K562 (cell line): Measurements from ENCODE around the gene NLK. TPM values are rescaled to one million over a fixed set of nuclear protein-coding genes. Genes with fewer than 3 reads are reported as not detected.
A peak's percentile ranks its signal among the peaks of the same experiment; 100 is the strongest.

Experiments used
- BRF1 ChIP-seq: IDR thresholded peaks from 3 replicates; pipeline ENCODE4 v1.6.1; 2011; ENCODE audit warnings: borderline replicate concordance, mild to moderate bottlenecking; ENCODE audit not compliant: insufficient read length; ENCODE audit errors: extremely low read depth
- CBX8 ChIP-seq: fragments of 200-600 bp; sonication (generic); IDR thresholded peaks from 2 replicates; pipeline ENCODE4 v1.6.1; 2012; ENCODE audit warnings: borderline replicate concordance, mixed run types, low read depth, mild to moderate bottlenecking, moderate library complexity, mixed read lengths, low read length, control low read depth, inconsistent platforms; ENCODE audit not compliant: poor library complexity, severe bottlenecking; ENCODE audit errors: extremely low read depth
- CGGBP1 ChIP-seq: fragments of 250-450 bp; sonication (Bioruptor Pico); IDR thresholded peaks from 2 replicates; pipeline ENCODE4 v1.9.0; 2021; ENCODE audit warnings: mild to moderate bottlenecking
- CTCFL ChIP-seq: IDR thresholded peaks from 2 replicates; pipeline ENCODE4 v1.6.1; 2011; ENCODE audit warnings: borderline replicate concordance, low read depth, mild to moderate bottlenecking, moderate library complexity, low read length; ENCODE audit not compliant: insufficient read depth, poor library complexity, severe bottlenecking
- CUX1 ChIP-seq: fragments of 200-800 bp; sonication (Bioruptor generic); IDR thresholded peaks from 2 replicates; pipeline ENCODE4 v1.6.1; 2016; ENCODE audit warnings: missing genetic modification characterization, missing compliant biosample characterization
- ELF1 ChIP-seq: fragments of 200-800 bp; sonication (Bioruptor generic); IDR thresholded peaks from 2 replicates; pipeline ENCODE4 v1.6.1; 2016; ENCODE audit warnings: missing genetic modification characterization, missing compliant biosample characterization
- HOXB6 ChIP-seq: fragments of 250-450 bp; sonication (Bioruptor Pico); IDR thresholded peaks from 2 replicates; pipeline ENCODE4 v1.5.1; 2022; ENCODE audit warnings: mild to moderate bottlenecking, borderline replicate concordance
- MTA1 ChIP-seq: fragments of 450-650 bp; IDR thresholded peaks from 2 replicates; pipeline ENCODE4 v1.6.1; 2017; ENCODE audit warnings: borderline replicate concordance
- MTA3 ChIP-seq: fragments of 450-650 bp; formaldehyde crosslinking; IDR thresholded peaks from 2 replicates; pipeline ENCODE4 v1.6.1; 2017; ENCODE audit warnings: mild to moderate bottlenecking, borderline replicate concordance
- NCOR1 ChIP-seq: fragments of 450-650 bp; IDR thresholded peaks from 2 replicates; pipeline ENCODE4 v1.6.1; 2016; ENCODE audit warnings: mild to moderate bottlenecking, moderate library complexity
- NR3C1 ChIP-seq: sonication (generic); formaldehyde crosslinking; IDR thresholded peaks from 2 replicates; pipeline ENCODE4 v1.8.1; 2022; ENCODE audit warnings: missing genetic modification reagents
- RBM15 ChIP-seq: fragments of 200-400 bp; formaldehyde crosslinking; IDR thresholded peaks from 2 replicates; pipeline ENCODE4 v1.6.1; 2018; ENCODE audit warnings: mild to moderate bottlenecking, low read length, moderate library complexity; ENCODE audit not compliant: insufficient read depth
- TAF15 ChIP-seq: fragments of 200-400 bp; formaldehyde crosslinking; IDR thresholded peaks from 2 replicates; pipeline ENCODE4 v1.6.1; 2017; ENCODE audit warnings: mild to moderate bottlenecking, low read depth, low read length, moderate library complexity
- THAP12 ChIP-seq: fragments of 250-450 bp; sonication (Bioruptor Pico); IDR thresholded peaks from 2 replicates; pipeline ENCODE4 v1.9.0; 2021; ENCODE audit warnings: mild to moderate bottlenecking, inconsistent platforms
- THRA ChIP-seq: fragments of 450-650 bp; IDR thresholded peaks from 2 replicates; pipeline ENCODE4 v1.6.1; 2017; ENCODE audit warnings: mild to moderate bottlenecking, moderate library complexity
- ZC3H8 ChIP-seq: fragments of 450-650 bp; IDR thresholded peaks from 2 replicates; pipeline ENCODE4 v1.6.1; 2017
- ZNF239 ChIP-seq: fragments of 250-450 bp; sonication (Bioruptor Pico); IDR thresholded peaks from 2 replicates; pipeline ENCODE4 v1.4.0; 2020; ENCODE audit warnings: mild to moderate bottlenecking
- polyA plus RNA-seq, 8 experiments: library from polyadenylated mRNA; depleted of rRNA in 4 of 8; stranded (reverse) in 5 of 8; unstranded in 3 of 8; fragments of >200 nt; fragmentation: Nextera tagmentation in 2 of 8; fragmentation: Illumina TruSeq in 1 of 8; extraction: Ambion mirVana in 2 of 8; extraction: Trizol in 1 of 8; gene quantifications; 2 replicates each; pipeline versions ENCODE4 v1.2.1 to v1.2.3, GENCODE V29; 2011 to 2014; ENCODE audit warnings: inconsistent platforms in 1 of 8, missing spikeins in 1 of 8
- total RNA-seq, 7 experiments: library from RNA; depleted of rRNA in 6 of 7; stranded (reverse); fragments of >200 nt in 6 of 7; fragmentation: Illumina TruSeq in 2 of 7; extraction: Trizol in 2 of 7; gene quantifications; 2 replicates each; pipeline versions ENCODE4 v1.2.1 to v1.2.3, GENCODE V29; 2011 to 2021; ENCODE audit warnings: low replicate concordance in 1 of 7

Gene NLK
- total and polyA plus RNA-seq, 9 of the 15 experiments (the other 6 are each of a cell fraction or from before 2014, with no cell fraction given), result 10.9 to 59.6 (median 26.7) TPM

- no peak for TF ChIP-seq CTCFL
- no peak for TF ChIP-seq THAP12 (CRISPR knock-in tag)
- peak; percentile 60 for TF ChIP-seq ZNF239 (CRISPR knock-in tag)
- no peak for TF ChIP-seq BRF1
- TF ChIP-seq HOXB6 (CRISPR knock-in tag), result no peak
- TF ChIP-seq NR3C1, result no peak
- TF ChIP-seq ZC3H8, result no peak
- no peak for TF ChIP-seq THRA
- peak; percentile 78 for TF ChIP-seq MTA3
- TF ChIP-seq CGGBP1 (CRISPR knock-in tag), result no peak
- TF ChIP-seq CUX1, result peak; percentile 89; the same call in 1 of the 2 replicates
- TF ChIP-seq TAF15, result no peak
- peak; percentile 94 for TF ChIP-seq MTA1
- TF ChIP-seq CBX8, result no peak
- no peak for TF ChIP-seq RBM15
- TF ChIP-seq ELF1, result peak; percentile 73
- TF ChIP-seq NCOR1, result peak; percentile 97
These were observed 130.6 kb downstream of the NLK start (continued) for GRCh38 chr17:28173031-28173561.
